NCI-H2171 treated with DMSO at 0.1 percent for 48 hours (cell line): Measurements from ENCODE around the gene THSD4.
"Not testable (repeated sequence)": the region's sequence is repeated elsewhere in the genome, so short reads cannot be mapped to it uniquely, and the experiment has no call there.

ENCODE experiments used
- DNase-seq: peaks from one replicate; lab custom pipeline; 2025; lab: John Stamatoyannopoulos, UW

The THSD4 gene

DNA sequence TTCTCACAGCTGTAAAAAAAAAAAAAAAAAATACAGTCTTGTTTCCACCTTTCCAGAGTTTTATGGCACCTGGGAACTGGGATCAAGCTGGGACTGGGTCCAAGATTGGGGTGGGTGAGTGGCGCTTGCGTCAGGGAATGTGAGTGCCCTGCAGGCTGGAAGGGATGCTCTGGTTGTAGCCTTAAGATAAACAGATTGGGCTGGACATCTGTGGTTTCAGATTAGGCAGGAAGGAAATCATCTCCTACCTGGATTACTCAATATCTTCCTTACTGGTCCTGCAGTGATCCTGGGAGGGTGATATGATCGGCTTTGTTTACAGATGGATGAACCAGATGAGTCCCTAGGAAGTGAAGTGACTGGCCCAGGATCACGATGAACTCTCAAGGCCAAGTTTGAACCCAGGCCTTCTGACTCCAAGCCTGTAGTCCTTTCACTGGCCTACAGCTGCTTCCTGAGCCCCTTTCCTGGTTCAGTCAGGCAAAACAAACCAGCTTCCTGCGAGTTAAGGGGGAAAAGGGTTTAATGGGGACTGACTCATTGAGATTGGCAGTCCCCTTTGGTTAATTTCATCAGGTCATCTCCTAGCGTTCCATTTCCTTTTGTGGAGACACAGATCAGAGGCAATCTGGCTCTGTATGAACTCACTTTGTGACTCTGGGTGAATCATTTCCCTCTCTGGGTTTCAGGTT is 179.8 kb downstream of the THSD4 start:
- no peak for DNase-seq

DNA sequence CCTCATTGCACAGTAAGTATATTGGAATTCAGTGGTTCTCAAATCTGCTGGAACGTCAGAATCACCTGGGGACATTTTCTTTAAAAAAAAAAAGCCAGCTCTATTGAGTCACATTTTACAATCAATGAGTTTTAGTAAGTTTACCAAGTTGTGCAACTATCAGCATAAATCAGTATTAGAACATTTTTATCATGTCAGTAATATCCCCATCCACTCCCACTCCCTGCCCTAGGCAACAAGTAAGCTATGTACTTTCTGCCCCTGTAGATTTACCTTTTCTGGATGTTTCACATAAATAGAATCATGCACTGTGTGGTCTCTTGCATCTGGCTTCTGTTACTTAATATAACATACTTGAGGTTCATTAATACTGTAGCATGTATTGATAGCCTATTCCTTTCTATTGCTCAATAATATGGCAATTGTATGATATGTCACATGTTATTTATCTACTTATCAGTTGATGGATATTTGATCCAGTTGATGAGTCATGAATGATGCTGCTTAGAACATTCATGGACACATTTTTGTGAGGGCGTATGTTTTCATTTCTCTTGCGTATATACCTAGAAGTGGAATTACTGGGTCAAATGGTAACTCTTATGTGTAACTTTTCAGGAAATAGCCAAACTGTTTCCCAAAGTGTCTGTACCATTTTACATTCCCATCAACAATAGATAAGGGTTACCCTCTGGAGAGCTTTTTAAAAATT is 180.5 kb downstream of the THSD4 start:
- DNase-seq, result no peak

DNA sequence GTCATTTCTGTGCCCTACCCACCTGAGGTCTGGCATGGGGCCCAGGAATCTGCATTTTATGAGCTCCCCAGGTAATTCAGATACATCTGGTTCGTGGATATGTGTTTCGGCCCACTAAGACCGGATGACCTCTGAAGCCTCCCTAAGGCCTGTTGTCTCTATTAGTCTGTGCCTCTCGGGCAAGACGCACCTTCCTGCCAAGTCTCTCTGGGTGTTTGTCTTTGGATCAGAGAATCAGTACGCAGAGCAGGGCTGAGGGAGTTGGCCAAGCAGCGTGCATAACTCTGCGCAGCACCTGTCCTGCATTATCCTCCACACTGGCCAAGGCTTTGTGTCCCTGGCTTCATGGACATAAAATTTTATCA is 181.0 kb downstream of the THSD4 start:
- DNase-seq, result no peak

DNA sequence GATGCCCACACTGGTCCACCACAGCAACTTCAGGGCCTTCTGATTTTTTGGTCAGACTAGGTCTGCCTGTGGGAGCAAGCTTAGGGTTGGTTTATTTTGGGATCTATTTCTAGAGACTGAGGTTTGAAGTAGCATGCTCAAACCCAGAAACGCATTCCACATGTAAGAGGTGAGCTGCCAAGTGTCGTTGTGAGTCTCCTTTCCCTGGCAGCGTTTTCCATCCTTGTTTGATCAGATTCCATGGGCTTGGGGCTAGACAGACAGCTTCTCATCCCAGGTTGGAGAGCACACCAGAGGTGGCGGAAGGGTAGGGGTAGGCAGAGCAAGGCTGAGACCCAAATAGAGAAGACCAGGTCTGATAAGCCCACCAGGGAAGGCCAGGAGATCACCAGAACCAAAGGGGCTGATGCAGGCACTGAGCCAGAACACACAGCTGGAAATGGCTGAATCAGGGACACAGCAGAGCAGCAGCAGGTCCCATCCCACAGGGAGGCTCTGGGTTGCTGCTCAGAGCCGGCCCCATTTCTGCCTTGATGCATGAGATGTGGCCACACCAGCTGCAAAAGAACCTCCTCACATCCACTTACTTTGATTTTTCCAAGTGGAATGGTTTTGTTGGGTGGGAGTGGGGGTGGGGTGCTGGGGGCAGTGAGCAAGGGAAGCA is 186.8 kb downstream of the THSD4 start:
- no peak for DNase-seq

DNA sequence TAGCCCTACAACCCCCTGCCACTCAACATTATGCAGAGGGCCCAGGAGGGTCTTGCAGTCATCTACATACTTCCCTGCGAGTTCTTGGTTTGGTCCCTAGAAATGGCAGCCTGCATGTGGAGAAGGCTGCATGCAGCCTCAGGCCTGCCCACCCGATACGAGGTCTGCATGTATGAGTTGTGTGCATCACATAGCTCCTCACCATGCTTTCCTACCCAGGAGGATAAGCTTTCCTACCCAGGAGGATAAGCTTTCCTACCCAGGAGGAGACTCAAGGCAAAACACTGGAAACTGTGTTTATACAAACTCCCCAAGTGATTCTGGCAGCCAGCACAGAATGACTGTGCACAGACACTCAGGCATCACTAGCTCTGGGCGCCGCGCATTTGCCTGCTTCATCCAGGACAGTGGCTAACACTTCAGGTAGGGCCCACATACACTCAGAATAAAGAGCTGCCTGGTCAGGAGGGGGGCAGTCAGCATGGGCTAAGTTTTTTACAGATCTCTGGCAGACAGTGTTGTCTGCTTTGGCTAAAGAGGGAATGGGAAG is 187.7 kb downstream of the THSD4 start:
- DNase-seq, result no peak

DNA sequence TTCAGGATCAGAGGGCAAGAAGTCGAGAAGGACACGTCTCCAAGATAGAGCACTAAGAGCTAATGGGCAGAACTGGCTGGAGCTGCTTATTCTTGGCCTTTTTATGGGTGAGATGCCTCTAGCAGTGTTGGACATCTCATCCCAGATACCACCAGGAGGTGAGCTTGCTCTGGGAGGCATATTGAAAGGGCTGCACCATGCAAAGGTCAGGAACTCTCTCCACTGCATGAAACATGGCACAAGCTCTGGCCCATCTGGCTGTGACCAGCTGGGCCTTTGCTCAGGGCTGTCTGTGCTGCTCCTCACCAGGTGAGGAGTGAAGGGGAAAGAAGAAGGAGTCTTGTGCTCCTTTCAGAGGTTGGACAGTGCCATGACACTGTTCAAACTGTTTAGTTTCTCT is 188.7 kb downstream of the THSD4 start:
- DNase-seq, result no peak

DNA sequence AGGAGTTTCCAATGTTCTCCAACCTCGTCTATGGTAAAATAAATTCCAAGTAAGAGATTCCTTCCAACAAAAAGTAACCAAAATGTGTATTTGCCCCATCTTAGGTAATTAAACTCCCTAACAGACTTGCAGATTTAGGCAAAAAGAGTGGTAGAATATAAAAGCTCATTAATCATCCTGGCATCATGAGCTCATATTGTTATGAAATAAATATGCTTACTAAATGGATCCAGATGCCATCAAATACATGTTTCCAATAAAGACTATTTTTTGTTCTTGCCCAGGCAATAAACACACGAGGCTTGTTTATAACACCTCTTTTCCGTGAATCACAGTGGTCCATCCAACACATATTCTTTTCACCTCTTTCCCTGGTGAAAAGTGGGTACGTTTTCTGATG is 189.4 kb downstream of the THSD4 start:
- no peak for DNase-seq

DNA sequence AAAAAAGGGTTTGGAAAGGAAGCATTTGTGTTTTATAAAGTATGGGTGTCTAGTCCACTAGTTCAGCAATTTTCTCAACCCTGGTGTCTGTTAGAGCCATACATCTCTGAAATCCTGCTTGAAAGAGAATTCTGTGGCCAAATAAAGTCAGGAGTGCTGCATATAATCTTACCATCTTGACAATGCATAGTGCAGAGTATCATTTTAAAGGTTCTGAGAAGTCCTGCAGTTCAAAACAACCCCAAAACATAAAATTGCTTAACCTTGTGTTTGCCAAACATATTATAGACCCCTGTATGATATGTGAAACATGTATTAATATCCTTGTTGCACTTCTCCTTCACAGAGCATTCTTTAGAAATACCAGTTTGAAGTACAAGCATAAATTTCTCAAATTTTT is 191.3 kb downstream of the THSD4 start:
- no peak for DNase-seq

DNA sequence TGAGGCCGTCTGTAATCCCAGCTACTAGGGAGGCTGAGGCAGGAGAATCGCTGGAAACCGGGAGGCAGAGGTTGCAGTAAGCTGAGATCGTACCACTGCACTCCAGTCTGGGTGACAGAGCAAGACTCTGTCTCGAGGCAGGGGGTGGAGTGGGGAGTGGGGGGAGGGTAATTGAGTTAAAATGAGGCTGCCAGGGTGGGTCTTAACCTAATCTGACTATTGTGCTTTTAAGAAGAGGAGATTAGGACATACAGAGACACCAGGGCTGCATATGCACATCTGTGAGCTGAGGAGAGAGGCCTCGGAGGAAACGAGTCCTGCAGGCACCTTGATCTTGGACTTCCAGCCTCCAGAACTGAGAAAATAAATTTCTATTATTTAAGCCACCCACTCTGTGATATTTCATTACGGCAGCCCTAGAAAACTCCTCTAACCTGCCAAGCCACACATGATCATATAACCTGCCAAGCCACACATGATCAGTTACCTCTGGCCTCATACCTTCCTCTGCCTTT is 197.0 kb downstream of the THSD4 start:
- DNase-seq, result no peak

DNA sequence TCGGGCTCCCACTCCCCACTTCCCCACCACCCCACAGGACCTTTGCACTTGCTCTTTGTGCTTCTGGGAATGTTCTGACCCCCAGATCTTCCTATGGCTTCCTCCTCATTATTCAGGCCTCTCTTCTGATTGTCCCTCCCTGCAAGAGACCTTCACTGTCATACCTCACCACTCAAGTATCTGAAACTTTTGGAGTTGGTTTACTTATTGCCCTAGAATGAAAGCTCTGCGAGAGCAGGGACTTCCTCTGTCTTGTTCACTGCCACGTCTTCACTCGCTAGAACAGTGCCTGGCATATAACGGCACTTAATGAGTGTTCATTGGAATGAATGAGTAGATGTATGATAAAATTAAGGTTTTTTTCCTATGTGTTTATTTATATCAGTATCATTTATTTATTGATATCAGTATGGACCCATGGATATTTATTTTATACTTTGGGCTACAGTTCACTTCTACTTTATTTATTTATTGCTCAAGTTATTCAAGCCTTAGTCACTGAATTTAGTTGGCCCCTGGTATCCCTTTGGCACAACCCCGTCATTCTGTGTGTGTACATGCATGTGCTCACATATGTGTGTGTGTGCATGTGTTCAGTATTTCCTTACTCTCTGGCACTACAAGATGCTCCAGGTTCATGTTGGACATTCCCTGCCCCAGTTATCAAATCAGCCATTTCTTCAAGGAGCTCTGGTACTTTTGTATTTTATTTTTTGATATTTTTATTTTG is 197.6 kb downstream of the THSD4 start:
- no peak for DNase-seq

DNA sequence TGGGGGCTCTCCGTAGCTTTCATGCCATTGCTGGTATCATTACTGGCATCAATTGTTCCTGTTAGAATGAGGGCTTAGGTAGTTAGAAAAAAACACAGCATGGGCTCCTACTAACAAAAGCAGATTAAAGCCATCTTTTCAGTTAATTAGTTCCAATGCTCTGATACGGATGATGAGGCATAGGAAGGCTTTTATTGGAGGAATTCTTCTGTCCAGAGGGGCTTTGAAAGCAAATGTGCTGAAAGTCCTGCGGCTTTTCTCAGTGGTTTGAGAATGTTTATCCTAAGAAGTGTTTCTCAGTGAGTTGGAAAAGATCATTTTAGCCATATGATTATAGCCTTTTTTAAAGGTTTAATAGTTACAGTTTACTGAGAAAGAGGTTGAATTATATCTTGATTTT is 198.5 kb downstream of the THSD4 start:
- DNase-seq, result no peak

DNA sequence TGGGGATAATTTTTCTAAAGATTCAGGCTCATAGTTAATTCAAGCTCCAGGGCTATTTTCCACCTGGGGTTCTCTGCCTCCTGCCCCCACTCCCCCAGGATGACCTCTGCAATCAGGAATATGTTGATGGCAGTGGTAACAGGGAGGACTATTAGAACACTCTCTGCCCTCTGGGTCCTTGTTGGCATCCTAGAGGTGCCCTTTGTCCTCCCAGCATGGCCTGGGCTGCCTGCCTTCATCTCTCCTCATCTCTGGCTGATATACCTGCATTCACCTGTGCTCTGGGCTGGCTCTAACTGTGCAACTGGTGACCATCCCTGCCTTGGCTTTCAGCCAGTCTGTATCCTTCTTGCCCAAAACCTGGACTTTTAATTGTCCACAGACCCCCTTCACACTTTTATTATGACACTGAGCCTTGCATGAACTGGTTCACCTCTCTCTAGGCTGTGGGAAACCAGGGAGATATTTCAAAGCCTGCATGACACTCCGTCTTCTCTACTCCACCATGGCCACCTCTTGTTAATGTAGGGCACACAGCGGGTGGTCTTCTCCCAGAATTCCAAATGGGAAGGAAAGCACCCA is 199.8 kb downstream of the THSD4 start:
- no peak for DNase-seq

DNA sequence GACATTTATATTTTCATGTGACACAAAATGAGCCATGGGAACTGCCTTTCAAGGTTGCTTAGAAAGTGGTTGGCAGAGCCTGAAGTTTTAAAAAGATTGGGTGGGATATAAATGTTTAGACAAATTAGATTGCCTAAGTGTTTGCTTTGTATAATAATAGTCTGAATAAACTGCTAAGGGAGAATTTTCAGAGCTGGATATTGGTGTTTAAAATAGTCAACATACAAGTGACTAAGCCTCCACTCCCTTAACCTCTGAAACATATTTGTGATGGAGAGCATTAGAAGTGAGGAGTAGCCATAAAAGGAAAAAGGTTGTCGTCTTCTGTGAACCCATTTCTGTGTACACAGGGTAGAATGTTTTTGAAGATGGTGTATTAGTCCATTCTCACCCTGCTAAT is 201.6 kb downstream of the THSD4 start:
- DNase-seq, result no peak

DNA sequence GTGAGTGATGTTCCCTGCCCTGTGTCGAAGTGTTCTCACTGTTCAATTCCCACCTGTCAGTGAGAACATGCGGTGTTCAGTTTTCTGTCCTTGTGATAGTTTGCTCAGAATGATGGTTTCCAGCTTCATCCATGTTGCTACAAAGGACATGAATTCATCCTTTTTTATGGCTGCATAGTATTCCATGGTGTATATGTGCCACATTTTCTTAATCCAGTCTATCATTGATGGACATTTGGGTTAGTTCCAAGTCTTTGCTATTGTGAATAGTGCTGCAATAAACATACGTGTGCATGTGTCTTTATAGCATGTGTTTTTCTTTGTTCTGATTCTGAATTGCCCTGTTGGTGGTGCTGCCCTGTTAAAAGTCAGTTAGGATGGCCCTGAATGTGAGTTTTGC is 204.2 kb downstream of the THSD4 start:
- DNase-seq, result not testable (repeated sequence)

DNA sequence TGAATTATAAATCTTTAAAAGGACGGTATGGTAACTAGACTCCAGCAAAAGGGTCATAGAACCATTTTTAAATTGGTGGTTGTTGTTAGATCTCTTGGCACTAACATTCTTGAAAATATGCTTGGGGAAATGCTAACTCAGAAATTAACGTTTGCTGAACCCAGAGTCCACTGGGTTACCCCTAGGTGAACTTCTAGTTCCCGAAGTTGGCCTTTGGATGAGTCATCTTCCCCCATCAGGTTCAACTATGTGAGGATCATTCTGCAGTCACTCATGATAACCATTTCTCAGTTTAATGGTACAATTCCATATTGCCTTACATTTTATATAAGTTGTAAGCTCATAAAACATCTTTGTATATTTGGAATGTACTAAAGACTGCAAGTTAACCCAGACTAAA is 204.7 kb downstream of the THSD4 start:
- DNase-seq, result no peak

DNA sequence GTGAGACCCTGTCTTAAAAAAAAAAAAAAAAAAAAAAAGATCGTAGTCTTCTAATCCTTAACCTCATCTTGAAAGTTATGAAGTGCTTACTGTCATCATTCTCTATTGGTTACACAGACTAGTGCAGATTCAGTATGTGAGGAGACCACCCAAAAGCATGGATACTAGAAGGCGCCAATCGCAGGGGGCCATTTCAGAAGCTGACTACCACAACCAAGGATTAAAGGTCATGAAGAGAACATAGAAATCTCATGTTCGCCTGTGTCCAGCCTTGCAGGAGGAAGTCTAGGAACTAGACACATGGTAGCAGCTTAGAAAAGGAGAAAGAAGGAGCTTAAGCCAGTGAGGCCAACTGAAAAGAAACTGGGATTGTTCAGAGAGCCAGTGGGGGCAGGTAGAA is 207.8 kb downstream of the THSD4 start:
- no peak for DNase-seq

DNA sequence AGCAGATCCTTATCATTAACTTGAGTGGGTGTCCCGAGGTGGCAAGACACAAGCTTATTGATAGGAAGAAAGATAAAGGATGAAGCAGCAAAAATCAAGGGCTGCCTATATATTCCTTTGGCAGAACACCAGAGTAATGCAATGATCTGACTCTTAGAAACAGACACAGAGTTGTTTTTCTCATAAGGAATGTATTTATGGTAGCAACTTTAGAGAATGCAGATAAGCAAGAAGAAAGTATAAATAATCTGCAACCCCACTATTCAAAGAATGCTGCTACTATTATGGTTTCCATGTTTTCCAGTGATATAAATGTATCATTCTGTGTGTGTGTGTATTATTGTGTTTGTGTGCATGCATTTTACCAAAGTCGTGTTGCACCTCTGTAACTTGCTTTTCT is 208.3 kb downstream of the THSD4 start:
- DNase-seq, result no peak

DNA sequence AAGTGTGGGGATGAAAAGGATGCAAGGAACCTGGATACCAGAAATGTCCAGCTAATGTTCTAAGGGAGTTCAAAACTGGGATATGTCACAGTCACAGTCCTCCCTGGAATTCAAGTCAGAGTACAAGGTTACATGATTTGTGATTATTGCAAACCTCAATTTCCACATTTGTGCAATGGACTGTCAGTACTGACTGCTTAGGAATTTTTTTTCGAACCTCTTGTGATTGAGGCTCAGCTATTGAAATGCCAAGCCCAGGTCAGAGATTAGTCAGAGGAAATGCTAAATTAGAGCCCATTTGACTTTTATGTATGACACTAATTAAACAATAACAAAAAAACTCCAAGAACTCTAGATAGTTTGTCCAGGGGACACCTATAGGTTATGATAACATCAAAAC is 210.2 kb downstream of the THSD4 start:
- no peak for DNase-seq

DNA sequence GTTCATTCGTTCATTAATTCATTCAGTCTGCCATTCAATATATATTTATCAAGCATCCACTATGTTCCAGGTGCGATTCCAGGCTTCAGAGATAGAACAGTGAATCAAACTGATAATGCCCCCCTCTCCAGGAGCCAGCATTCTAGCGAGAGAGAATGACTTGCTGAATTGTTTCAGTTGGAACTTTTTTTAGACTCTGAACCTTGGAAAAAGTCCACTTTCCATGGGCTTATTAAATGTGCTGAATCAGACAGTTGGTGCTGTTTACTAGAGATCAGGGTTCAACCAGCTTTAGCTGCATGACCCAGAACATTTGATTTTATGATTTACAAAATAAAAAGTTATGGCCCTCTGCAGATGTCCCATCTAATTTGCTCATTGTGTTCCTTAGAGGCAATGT is 213.2 kb downstream of the THSD4 start:
- DNase-seq, result no peak

DNA sequence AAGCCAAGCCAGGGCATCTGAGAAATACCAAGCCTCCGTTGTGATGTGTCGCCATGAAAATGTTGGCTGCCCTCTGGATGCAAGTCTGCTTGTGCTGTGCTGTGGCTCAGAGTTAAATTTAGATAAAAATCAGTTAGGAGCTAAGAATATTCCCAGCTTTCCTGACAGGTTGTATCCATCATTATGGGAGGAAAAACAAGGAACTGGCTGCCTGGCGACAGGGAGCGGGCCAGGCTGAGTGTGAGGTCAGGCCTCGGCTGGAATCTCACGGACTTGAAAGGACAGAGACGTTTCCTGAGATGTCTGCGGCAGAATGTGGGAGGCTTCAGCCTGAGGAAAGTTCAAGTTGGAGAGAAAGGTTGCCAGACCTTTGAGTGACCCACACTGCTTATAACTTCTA is 213.8 kb downstream of the THSD4 start:
- no peak for DNase-seq

DNA sequence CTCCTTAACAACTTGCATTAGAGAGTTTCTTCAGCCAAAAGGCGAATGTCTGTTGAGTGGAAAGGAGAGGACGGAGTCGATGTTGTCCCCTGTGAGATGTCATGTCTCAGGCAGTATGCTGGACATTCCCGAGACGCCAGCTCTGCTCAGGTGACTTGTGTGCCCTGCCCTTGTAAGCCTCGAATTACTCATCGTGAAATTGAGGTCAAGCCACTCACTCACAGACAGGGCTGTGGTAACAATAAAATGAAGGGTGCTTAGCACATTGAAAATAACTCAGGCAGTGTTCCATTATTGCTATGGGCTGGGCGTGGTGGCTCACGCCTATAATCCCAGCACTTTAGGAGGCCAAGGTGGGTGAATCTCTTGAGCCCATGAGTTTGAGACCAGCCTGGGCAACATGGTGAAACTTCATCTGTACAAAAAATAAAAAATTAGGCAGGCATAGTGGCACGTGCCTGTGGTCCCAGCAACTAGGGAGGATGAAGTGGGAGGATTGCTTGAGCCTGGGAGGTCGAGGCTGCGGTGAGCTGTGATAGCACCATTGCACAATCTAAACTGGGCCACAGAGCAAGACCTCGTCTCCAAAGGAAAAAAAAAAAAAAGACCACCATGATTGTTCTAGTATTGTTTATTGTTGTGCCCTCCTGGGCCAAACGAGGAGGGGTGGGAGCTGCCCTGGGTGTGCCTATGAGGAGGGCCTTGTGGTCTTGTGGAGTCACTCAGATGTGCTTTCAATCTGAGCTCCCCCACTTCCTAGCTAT is 214.4 kb downstream of the THSD4 start:
- no peak for DNase-seq
